ENCODE results near the gene TSFM.
A peak's percentile ranks its signal among the peaks of the same experiment; 100 is the strongest.

TSFM gene

GRCh38 chr12:57777911-57778310 is 4.7 kb upstream of the TSFM start:
- Histone ChIP-seq H3K27ac (ENCODE audit: extremely low read depth, low read depth, low read length) (no peak overlapping the region), H3K4me3 (ENCODE audit: low read depth, low read length) (no peak overlapping the region), H3K4me1 (ENCODE audit: control insufficient read depth, insufficient read depth, low read length) (0 out of 2 replicates have a peak, but pooled peaks cover 3% of the 10 kb centered on the region), H3K36me3 (ENCODE audit: control insufficient read depth in 2 of 2, insufficient read depth in 1 of 2, low read length in 2 of 2) (peaks cover 5 to 30% of the 10 kb centered on the region in 2 experiments; a peak in 2 of 3 replicates), H3K9me3 (ENCODE audit: control insufficient read depth, insufficient read depth, low read depth, low read length) (no peaks in the 10 kb centered on the region)
- TF ChIP-seq SCRT2 (tag by site-specific recombination; IDR thresholded peaks at IDR 0.05) = 0 out of 2 replicates have a peak, but pooled peaks have one; percentile 36
- TF ChIP-seq ZNF792 (tag by site-specific recombination; IDR thresholded peaks at IDR 0.05) = no peak
- ChIA-PET CTCF (interaction anchor here (0.6 to 1.0 kb wide), 3 partner anchors 11 to 38 kb away, joined by 3 to 4 read pairs (median 3); no protein-coding TSS in a partner anchor), POLR2A (interaction anchor here (1.0 kb wide), 1 partner anchor 17 kb away, joined by 3 read pairs; no protein-coding TSS in a partner anchor)

- H3K9me3 ChIP-seq (ENCODE audit: control insufficient read depth, insufficient read depth, low read depth, low read length) = no peaks in the 10 kb centered on the region
- ChIA-PET POLR2A (interaction anchor here (1.2 kb wide), 1 partner anchor 15 kb away, joined by 3 read pairs; no protein-coding TSS in a partner anchor), CTCF (interaction anchor here (1.2 to 2.9 kb wide), 2 partner anchors 20 to 23 kb away, joined by 5 to 17 read pairs; no protein-coding TSS in a partner anchor)
- no peak overlapping the region for H3K4me3 ChIP-seq (ENCODE audit: low read depth, low read length)
- H3K27ac ChIP-seq (ENCODE audit: extremely low read depth, low read depth, low read length) = no peak overlapping the region
- peaks cover 8 to 34% of the 10 kb centered on the region in 2 experiments; a peak in 2 of 3 replicates for H3K36me3 ChIP-seq (ENCODE audit: control insufficient read depth in 2 of 2, insufficient read depth in 1 of 2, low read length in 2 of 2)
- no peak for TF ChIP-seq ZNF571 (tag by site-specific recombination; IDR thresholded peaks at IDR 0.05)
- no peak for TF ChIP-seq GLIS2 (tag by site-specific recombination; IDR thresholded peaks at IDR 0.05)
- no peak for TF ChIP-seq ZNF626 (tag by site-specific recombination; IDR thresholded peaks at IDR 0.05)
- TF ChIP-seq ZFP3 (tag by site-specific recombination; IDR thresholded peaks at IDR 0.05; ENCODE audit: low read depth) = no peak
- no peak for TF ChIP-seq ZNF610 (tag by site-specific recombination; IDR thresholded peaks at IDR 0.05; ENCODE audit: borderline replicate concordance)
- TF ChIP-seq ZNF114 (tag by site-specific recombination; IDR thresholded peaks at IDR 0.05) = no peak
- TF ChIP-seq ZNF16 (tag by site-specific recombination; IDR thresholded peaks at IDR 0.05; ENCODE audit: low read depth) = no peak
- no peak for TF ChIP-seq ZBTB7A (tag by site-specific recombination; IDR thresholded peaks at IDR 0.05; ENCODE audit: low read depth)
- no peak for TF ChIP-seq ZNF112 (tag by site-specific recombination; IDR thresholded peaks at IDR 0.05)
- no peak for TF ChIP-seq ZNF629 (tag by site-specific recombination; IDR thresholded peaks at IDR 0.05)
- TF ChIP-seq RBAK (tag by site-specific recombination; IDR thresholded peaks at IDR 0.05) = no peak
- no peak for TF ChIP-seq FEZF1 (tag by site-specific recombination; IDR thresholded peaks at IDR 0.05)
- H3K4me1 ChIP-seq (ENCODE audit: control insufficient read depth, insufficient read depth, low read length) = no peaks in the 10 kb centered on the region
Observed at GRCh38 chr12:57779736-57780135, 2.9 kb upstream of the TSFM start.

GRCh38 chr12:57780284-57780897 is 2.2 kb upstream of the TSFM start:
- TF ChIP-seq CTCF (tag by site-specific recombination; IDR thresholded peaks at IDR 0.05) = no peak
- no peak for TF ChIP-seq ZNF426 (tag by site-specific recombination; IDR thresholded peaks at IDR 0.05)
- no peak for TF ChIP-seq KLF1 (tag by site-specific recombination; IDR thresholded peaks at IDR 0.05)
- no peak for TF ChIP-seq ZNF830 (tag by site-specific recombination; IDR thresholded peaks at IDR 0.05; ENCODE audit: low read depth)
- TF ChIP-seq ZNF354C (tag by site-specific recombination; IDR thresholded peaks at IDR 0.05; ENCODE audit: borderline replicate concordance, low read depth) = no peak
- TF ChIP-seq HOXC10 (CRISPR knock-in tag; IDR thresholded peaks at IDR 0.05) = no peak
- no peak for TF ChIP-seq ZNF211 (tag by site-specific recombination; IDR thresholded peaks at IDR 0.05; ENCODE audit: low read depth)
- TF ChIP-seq ZNF223 (tag by site-specific recombination; IDR thresholded peaks at IDR 0.05) = no peak
- no peak for TF ChIP-seq ZSCAN23 (tag by site-specific recombination; IDR thresholded peaks at IDR 0.05)
- TF ChIP-seq ZNF391 (tag by site-specific recombination; IDR thresholded peaks at IDR 0.05; ENCODE audit: borderline replicate concordance, low read depth) = no peak
- no peak for TF ChIP-seq ZNF24 (tag by site-specific recombination; IDR thresholded peaks at IDR 0.05)
- no peak for TF ChIP-seq KLF9 (tag by site-specific recombination; IDR thresholded peaks at IDR 0.05; ENCODE audit: low read depth)
- Histone ChIP-seq H3K4me1 (ENCODE audit: control insufficient read depth, insufficient read depth, low read length) (no peaks in the 10 kb centered on the region), H3K9me3 (ENCODE audit: control insufficient read depth, insufficient read depth, low read depth, low read length) (no peaks in the 10 kb centered on the region), H3K4me3 (ENCODE audit: low read depth, low read length) (no peak overlapping the region), H3K27ac (ENCODE audit: extremely low read depth, low read depth, low read length) (no peak overlapping the region), H3K36me3 (ENCODE audit: control insufficient read depth in 2 of 2, insufficient read depth in 1 of 2, low read length in 2 of 2) (peaks cover 14 to 38% of the 10 kb centered on the region in 2 experiments; a peak in 2 of 3 replicates)
- ChIA-PET CTCF (interaction anchor here (1.2 to 2.9 kb wide), 2 partner anchors 21 to 24 kb away, joined by 5 to 17 read pairs; no protein-coding TSS in a partner anchor), POLR2A (interaction anchor here (0.9 to 1.2 kb wide), 2 partner anchors 16 to 36 kb away, joined by 3 read pairs; no protein-coding TSS in a partner anchor)

Measured in HEK293 (cell line).